ENCODE results near the gene UBE2R2. TPM values are rescaled to one million over a fixed set of nuclear protein-coding genes. Genes with fewer than 3 reads are reported as not detected.
"Not testable (repeated sequence)": the region's sequence is repeated elsewhere in the genome, so short reads cannot be mapped to it uniquely, and the experiment has no call there.

The UBE2R2 gene
- total RNA-seq, 2 experiments from 2014 or later: 22.7 to 24.5 TPM

GRCh38 chr9:33867747-33868439 is 50.9 kb downstream of the UBE2R2 start:
- Mint-ChIP-seq H3K27me3 (no peaks in the 10 kb centered on the region), H3K27ac (no peak overlapping the region), H3K9me3 (no peaks in the 10 kb centered on the region), H3K4me1 (ENCODE audit: low read depth) (peaks cover 34% of the 10 kb centered on the region), H3K4me3 (no peak overlapping the region), H3K36me3 (ENCODE audit: low read depth) (peaks cover 24% of the 10 kb centered on the region)
- H3K27me3 ChIP-seq (ENCODE audit: control insufficient read depth in 1 of 2, insufficient read depth in 2 of 2, low read length in 2 of 2): no peaks in the 10 kb centered on the region
- no peak for TF ChIP-seq CTCF (IDR thresholded peaks at IDR 0.05)
- peaks cover 14% of the 10 kb centered on the region for H3K4me1 ChIP-seq (ENCODE audit: insufficient read depth, low read length)
- no peaks in the 10 kb centered on the region for H3K9me3 ChIP-seq (ENCODE audit: control insufficient read depth in 1 of 2, insufficient read depth in 1 of 2, low read length in 2 of 2)
- no peak for ATAC-seq (ENCODE audit: poor library complexity)
- no peak overlapping the region for H3K4me3 ChIP-seq (ENCODE audit: low read length)
- POLR2A ChIA-PET: no interaction called here
- no peak for DNase-seq
- H3K27ac ChIP-seq (ENCODE audit: low read depth in 1 of 2, low read length in 2 of 2): no peak overlapping the region
- intact Hi-C loops (cut with DNase I, micrococcal nuclease): no loop called here
- CTCF ChIA-PET: interaction anchor here (1.3 kb wide), 1 partner anchor 11 kb away, joined by 3 read pairs; no protein-coding TSS in a partner anchor
- peaks cover 3% of the 10 kb centered on the region for H3K36me3 ChIP-seq (ENCODE audit: insufficient read depth, low read length)

- H3K9me3 ChIP-seq (ENCODE audit: control insufficient read depth in 1 of 2, insufficient read depth in 1 of 2, low read length in 2 of 2): no peaks in the 10 kb centered on the region
- CTCF ChIA-PET: no interaction called here
- H3K4me1 Mint-ChIP-seq (ENCODE audit: low read depth): peaks cover 34% of the 10 kb centered on the region
- no peak for DNase-seq
- H3K27ac ChIP-seq (ENCODE audit: low read depth in 1 of 2, low read length in 2 of 2): no peak overlapping the region
- POLR2A ChIA-PET: no interaction called here
- no peak for ATAC-seq (ENCODE audit: poor library complexity)
- no peaks in the 10 kb centered on the region for H3K27me3 ChIP-seq (ENCODE audit: control insufficient read depth in 1 of 2, insufficient read depth in 2 of 2, low read length in 2 of 2)
- no peaks in the 10 kb centered on the region for H3K9me3 Mint-ChIP-seq
- TF ChIP-seq CTCF (IDR thresholded peaks at IDR 0.05): no peak
- H3K36me3 ChIP-seq (ENCODE audit: insufficient read depth, low read length): peaks cover 3% of the 10 kb centered on the region
- H3K36me3 Mint-ChIP-seq (ENCODE audit: low read depth): peaks cover 21% of the 10 kb centered on the region
- intact Hi-C loops (cut with DNase I, micrococcal nuclease): no loop called here
- no peak overlapping the region for H3K4me3 ChIP-seq (ENCODE audit: low read length)
- no peak overlapping the region for H3K4me3 Mint-ChIP-seq
- peaks cover 14% of the 10 kb centered on the region for H3K4me1 ChIP-seq (ENCODE audit: insufficient read depth, low read length)
- no peak overlapping the region for H3K27ac Mint-ChIP-seq
- no peaks in the 10 kb centered on the region for H3K27me3 Mint-ChIP-seq
Observed at GRCh38 chr9:33868440-33868973, 51.5 kb downstream of the UBE2R2 start.

DNA sequence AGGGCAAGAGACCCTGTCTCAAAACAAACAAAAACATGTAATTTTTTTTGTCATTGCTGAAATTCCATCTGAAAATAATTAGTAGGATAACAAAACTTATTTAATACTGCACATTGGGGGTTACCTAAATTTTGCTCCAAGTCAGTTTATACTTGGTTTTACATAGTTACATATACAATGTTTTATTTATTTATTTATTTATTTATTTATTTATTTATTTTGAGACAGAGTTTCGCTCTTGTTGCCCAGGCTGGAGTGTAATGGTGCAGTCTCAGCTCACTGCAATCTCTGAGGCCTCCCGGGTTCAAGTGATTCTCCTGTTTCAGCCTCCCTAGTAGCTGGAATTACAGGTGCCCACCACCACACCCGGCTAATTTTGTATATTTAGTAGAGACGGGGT is 52.3 kb downstream of the UBE2R2 start:
- H3K36me3 ChIP-seq (ENCODE audit: insufficient read depth, low read length); H3K27me3 ChIP-seq (ENCODE audit: control insufficient read depth in 1 of 2, insufficient read depth in 2 of 2, low read length in 2 of 2); H3K27ac ChIP-seq (ENCODE audit: low read depth in 1 of 2, low read length in 2 of 2); ATAC-seq (ENCODE audit: poor library complexity); intact Hi-C loops (cut with DNase I, micrococcal nuclease); H3K27me3 Mint-ChIP-seq; H3K9me3 Mint-ChIP-seq; POLR2A ChIA-PET; H3K9me3 ChIP-seq (ENCODE audit: control insufficient read depth in 1 of 2, insufficient read depth in 1 of 2, low read length in 2 of 2); H3K27ac Mint-ChIP-seq; H3K4me3 ChIP-seq (ENCODE audit: low read length); DNase-seq; H3K4me3 Mint-ChIP-seq; CTCF ChIA-PET: not testable (repeated sequence)
- Mint-ChIP-seq H3K36me3 (ENCODE audit: low read depth) (peaks cover 15% of the 10 kb centered on the region), H3K4me1 (ENCODE audit: low read depth) (peaks cover 34% of the 10 kb centered on the region)
- peaks cover 14% of the 10 kb centered on the region for H3K4me1 ChIP-seq (ENCODE audit: insufficient read depth, low read length)

All from CD4-positive, alpha-beta T cell (primary cell).